Activated CD4-positive, alpha-beta T cell treated with anti-CD3 and anti-CD28 coated beads, Interleukin-2, amount 50 U/mL, for 48 hours (primary cell): ENCODE results near the gene YY1AP1.
"Not testable (repeated sequence)": the region's sequence is repeated elsewhere in the genome, so short reads cannot be mapped to it uniquely, and the experiment has no call there.

Experiments
- DNase-seq, 2 experiments: peaks; one replicate each; pipeline ENCODE4 v3.0.0-alpha.2; 2020

The YY1AP1 gene

GRCh38 chr1:155645648-155646047, 42.9 kb downstream of the YY1AP1 start:
- no peak for DNase-seq

DNA sequence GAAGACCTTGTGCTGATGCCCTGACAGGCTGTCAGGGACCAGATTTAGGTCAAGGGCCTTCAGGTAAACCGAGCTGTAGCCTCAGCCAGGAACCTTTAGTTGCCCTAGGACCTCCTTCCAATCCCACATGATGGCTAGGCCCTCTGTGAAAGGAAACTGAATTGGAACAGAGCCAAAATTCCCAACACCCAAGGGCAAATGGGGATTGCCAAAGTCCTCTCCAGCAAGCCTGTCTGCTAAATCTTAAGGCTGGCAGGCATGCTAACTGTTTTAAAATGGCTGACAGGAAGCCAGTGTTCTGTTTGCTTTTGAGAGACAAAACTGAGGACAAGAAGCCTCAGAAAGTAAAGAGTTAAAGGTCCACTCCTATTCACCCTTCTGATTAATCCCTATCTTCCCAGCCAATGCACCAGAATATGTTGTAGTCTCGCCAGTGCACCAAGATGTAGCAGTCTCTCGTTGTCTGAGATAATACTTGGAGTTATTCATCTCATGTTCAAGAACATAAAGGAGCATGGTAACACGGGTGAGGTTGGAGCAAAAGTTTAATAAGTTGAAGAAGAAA, 43.5 kb downstream of the YY1AP1 start:
- no peak for DNase-seq

GRCh38 chr1:155643230-155643629, 45.3 kb downstream of the YY1AP1 start:
- DNase-seq = no peak

GRCh38 chr1:155642559-155643180, 45.9 kb downstream of the YY1AP1 start:
- not testable (repeated sequence) for DNase-seq

- DNase-seq = no peak
Measured at GRCh38 chr1:155640367-155640766, 48.2 kb downstream of the YY1AP1 start.

DNA sequence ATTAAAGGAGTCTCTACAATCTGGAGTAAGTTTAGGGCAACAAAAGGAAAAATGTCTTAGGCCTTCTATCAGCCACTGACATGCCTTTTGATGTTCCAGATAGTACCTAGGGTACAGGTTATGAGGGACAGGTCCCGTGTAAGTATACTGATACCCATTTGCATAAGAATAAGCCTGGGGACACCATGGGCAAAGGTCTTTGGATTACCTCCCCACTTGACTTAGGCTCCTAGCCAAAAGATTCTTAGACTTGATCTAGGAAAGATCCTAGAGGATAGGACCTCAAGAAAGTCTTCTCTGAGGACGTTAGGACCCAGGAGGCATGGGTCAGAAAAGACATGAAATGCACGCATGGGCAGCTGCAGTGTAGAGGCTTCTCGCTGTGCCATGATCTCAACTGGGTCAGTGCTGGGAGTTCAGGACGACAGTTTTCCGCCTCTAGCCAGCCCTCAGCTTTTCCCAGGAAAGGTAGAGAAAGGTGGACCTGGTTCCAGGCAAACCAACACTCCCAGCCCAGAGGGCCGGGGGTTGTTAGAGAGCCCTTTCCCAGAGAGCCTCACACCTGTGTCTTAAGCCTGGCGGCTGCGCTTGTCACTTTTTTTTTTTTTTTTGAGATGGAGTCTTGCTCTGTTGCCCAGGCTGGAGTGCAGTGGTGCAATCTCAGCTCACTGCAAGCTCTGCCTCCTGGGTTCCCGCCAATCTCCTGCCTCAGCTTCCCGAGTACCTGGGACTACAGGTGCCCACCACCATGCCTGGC, 52.0 kb downstream of the YY1AP1 start:
- no peak for DNase-seq

- DNase-seq = not testable (repeated sequence)
Measured at GRCh38 chr1:155626428-155626827, 62.1 kb downstream of the YY1AP1 start.

- DNase-seq = no peak
Measured at GRCh38 chr1:155623357-155623756, 65.2 kb downstream of the YY1AP1 start.

DNA sequence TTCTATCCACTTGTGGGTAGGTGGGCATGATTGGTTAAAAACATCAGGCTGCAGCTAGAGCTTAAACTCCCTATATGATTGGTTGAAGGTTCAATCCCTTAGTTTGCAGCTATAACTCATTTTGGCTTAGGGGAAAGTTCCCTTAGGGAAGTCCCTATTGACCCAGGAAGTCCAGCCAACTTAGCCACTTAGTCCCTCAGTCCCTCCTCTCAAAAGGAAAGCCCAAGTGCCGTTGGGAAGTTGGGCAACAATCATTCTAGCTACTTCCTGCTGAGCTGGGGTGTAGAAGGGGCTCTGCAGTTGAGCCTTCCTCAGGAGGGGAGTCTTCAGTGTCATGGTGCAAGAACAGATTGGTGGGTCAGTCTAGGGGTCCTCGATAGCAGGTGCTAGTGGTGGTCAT, 66.4 kb downstream of the YY1AP1 start:
- no peak for DNase-seq

DNA sequence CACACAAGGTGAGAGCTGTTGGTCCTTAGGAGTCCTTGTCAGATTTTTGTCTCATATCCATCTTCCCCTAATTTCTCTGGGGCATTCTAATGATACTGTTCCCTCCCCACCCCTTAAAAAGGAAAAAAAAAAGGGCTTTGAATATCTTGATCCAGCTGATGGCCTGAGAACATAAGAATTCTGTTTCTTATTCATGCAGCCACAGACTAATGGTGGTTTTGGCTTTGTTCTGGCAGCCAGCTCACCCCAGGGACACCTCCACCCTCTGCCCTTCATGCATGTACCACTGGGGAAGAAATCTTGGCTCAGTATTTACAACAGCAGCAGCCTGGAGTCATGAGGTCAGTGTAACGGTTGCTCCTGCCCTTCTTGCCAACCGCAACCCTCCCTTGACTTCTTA, 75.3 kb downstream of the YY1AP1 start:
- not testable (repeated sequence) for DNase-seq

- DNase-seq = not testable (repeated sequence)
Measured at GRCh38 chr1:155610257-155610647, 78.3 kb downstream of the YY1AP1 start.

- DNase-seq = peak; percentile 99 to 100
Measured at GRCh38 chr1:155609515-155610256, 78.9 kb downstream of the YY1AP1 start, which contains the start of gene MSTO1. TSS of gene MSTO1 (plus strand) at chr1:155610218. CDS start at chr1:155610249, 31 bp downstream.
